Gastrocnemius medialis (tissue), 4 donors: ENCODE data around the gene NDUFB4.

ENCODE experiments used
- CTCF ChIP-seq, 5 experiments: fragments of 450-650 bp in 3 of 5; fragments of 200-600 bp in 2 of 5; sonication (generic) in 2 of 5; IDR thresholded peaks in 4 of 5; conservative IDR thresholded peaks in 1 of 5; 1 replicate in 4 of 5; 2 replicates in 1 of 5; pipeline ENCODE4 v1.5.1; 2016 to 2019; ENCODE audit warnings: antibody characterized with exemption in 5 of 5, mild to moderate bottlenecking in 3 of 5, moderate library complexity in 3 of 5
- POLR2A ChIP-seq, 2 donors: fragments of 450-650 bp; IDR thresholded peaks; one replicate each; pipeline ENCODE4 v1.6.1; 2017; ENCODE audit warnings: antibody characterized with exemption in 2 of 2, mild to moderate bottlenecking in 2 of 2, moderate library complexity in 2 of 2

- TF ChIP-seq POLR2A (IDR thresholded peaks at IDR 0.05) (no peak), CTCF (IDR thresholded peaks at IDR 0.05 in 4 of 5, conservative IDR thresholded peaks at IDR 0.05 in 1 of 5) (no peak)
These were observed 3.1 kb downstream of the NDUFB4 start for GRCh38 chr3:120599211-120599610.
